Mucosa of descending colon (tissue), 3 donors: Measurements from ENCODE around the gene IFI16. TPM values are rescaled to one million over a fixed set of nuclear protein-coding genes. Genes with fewer than 3 reads are reported as not detected.

Experiments used
- ATAC-seq: fragments of 200-7000 bp; cut with Tn5 transposase; one replicate; pipeline ENCODE4 v1.9.1; 2020; ENCODE audit warnings: mild to moderate bottlenecking, moderate library complexity
- DNase-seq, 3 donors: peaks; one replicate each; pipeline ENCODE4 v3.0.0-alpha.2; 2020
- H3K36me3 ChIP-seq: fragments of 200-600 bp; one replicate; pipeline ENCODE4 v1.8.0; 2021; ENCODE audit warnings: low read depth, mild to moderate bottlenecking
- H3K4me1 ChIP-seq: fragments of 200-600 bp; one replicate; pipeline ENCODE4 v1.8.0; 2021; ENCODE audit warnings: low read depth, mild to moderate bottlenecking
- H3K4me3 ChIP-seq: fragments of 200-600 bp; one replicate; pipeline ENCODE4 v1.8.0; 2021; ENCODE audit warnings: mild to moderate bottlenecking
- H3K9me3 ChIP-seq: fragments of 200-600 bp; one replicate; pipeline ENCODE4 v1.8.0; 2021; ENCODE audit warnings: mild to moderate bottlenecking
- CTCF ChIP-seq: fragments of 200-600 bp; IDR thresholded peaks from one replicate; pipeline ENCODE4 v1.8.0; 2022; ENCODE audit warnings: antibody characterized with exemption, mild to moderate bottlenecking
- intact Hi-C, 2 donors: fragments of 100-400 bp; cut with DNase I in 1 of 2; cut with micrococcal nuclease in 1 of 2; formaldehyde crosslinking; loops; one replicate each; pipeline versions ENCODE4 v1.11.0 to v1.11.1; 2022; cut with DNase I, micrococcal nuclease
- total RNA-seq, 3 donors: library from RNA; stranded (reverse); fragmentation: NEBNext Ultra II Directional in 2 of 3; extraction: Animal tissue kit (Norgen Biotek cat#: 25700) in 2 of 3; gene quantifications; one replicate each; pipeline versions ENCODE4 v1.2.1 to v1.2.4, GENCODE V29; 2021 to 2023
- donor health status: DM: no; HTN: no; CAD: no; lungs with moderate emphysema.
- donor health status: DM: no; HTN: no; CAD: no.
- donor health status: DM: no; HTN: yes; CAD: no.

IFI16 gene
- total RNA-seq, 3 donors from 2014 or later = 14.4 to 37.9 (median 36.6) TPM

- Histone ChIP-seq H3K9me3 (no peaks in the 10 kb centered on the region), H3K36me3 (no peaks in the 10 kb centered on the region), H3K4me1 (no peaks in the 10 kb centered on the region), H3K4me3 (no peak overlapping the region)
- ATAC-seq (no peak), DNase-seq (no peak)
- TF ChIP-seq CTCF = no peak
- intact Hi-C loops = no loop called here
These were observed 20.3 kb upstream of the IFI16 start for GRCh38 chr1:158989424-158989823.

GRCh38 chr1:158992787-158993312 lies 16.9 kb upstream of the IFI16 start:
- Histone ChIP-seq H3K9me3 (no peaks in the 10 kb centered on the region), H3K36me3 (no peaks in the 10 kb centered on the region), H3K4me3 (no peak overlapping the region), H3K4me1 (no peaks in the 10 kb centered on the region)
- no peak for TF ChIP-seq CTCF
- intact Hi-C loops = loop anchor here in 1 of 2 donors (10.0 kb wide), 1 partner anchor 788 kb away; no protein-coding TSS in a partner anchor
- ATAC-seq = no peak
- no peak for DNase-seq

- H3K4me3 ChIP-seq = no peak overlapping the region
- ATAC-seq = no peak
- H3K36me3 ChIP-seq = no peaks in the 10 kb centered on the region
- no peaks in the 10 kb centered on the region for H3K4me1 ChIP-seq
- intact Hi-C loops = loop anchor here in 1 of 2 donors (10.0 kb wide), 1 partner anchor 792 kb away; no protein-coding TSS in a partner anchor
- no peak for DNase-seq
- no peak for TF ChIP-seq CTCF
- H3K9me3 ChIP-seq = no peaks in the 10 kb centered on the region
These were observed 12.7 kb upstream of the IFI16 start for GRCh38 chr1:158996998-158997397.

- H3K9me3 ChIP-seq = no peaks in the 10 kb centered on the region
- intact Hi-C loops = loop anchor here in 1 of 2 donors (10.0 kb wide), 1 partner anchor 793 kb away; no protein-coding TSS in a partner anchor
- no peak overlapping the region for H3K4me3 ChIP-seq
- no peak for TF ChIP-seq CTCF
- no peaks in the 10 kb centered on the region for H3K4me1 ChIP-seq
- ATAC-seq = peak; percentile 11
- H3K36me3 ChIP-seq = no peaks in the 10 kb centered on the region
- no peak for DNase-seq
These were observed 11.5 kb upstream of the IFI16 start for GRCh38 chr1:158998037-158998780.

GRCh38 chr1:158998781-158999161 lies 10.9 kb upstream of the IFI16 start:
- Histone ChIP-seq H3K4me3 (no peak overlapping the region), H3K36me3 (no peaks in the 10 kb centered on the region), H3K9me3 (no peaks in the 10 kb centered on the region), H3K4me1 (no peaks in the 10 kb centered on the region)
- DNase-seq (peak in 2 of 3 donors; percentile 43 to 72), ATAC-seq (peak; percentile 80)
- peak; percentile 67 for TF ChIP-seq CTCF
- intact Hi-C loops = loop anchor here in 1 of 2 donors (10.0 kb wide), 1 partner anchor 794 kb away; no protein-coding TSS in a partner anchor
